GM21825 (cell line): Measurements from ENCODE around the gene NEU3.
"Not testable (repeated sequence)": the region's sequence is repeated elsewhere in the genome, so short reads cannot be mapped to it uniquely, and the experiment has no call there.

Experiments used
- ATAC-seq: cut with Tn5 transposase; IDR thresholded peaks from one replicate; pipeline ENCODE4 v1.9.1; 2021; ENCODE audit warnings: mild to moderate bottlenecking, moderate library complexity; ENCODE audit not compliant: unreplicated experiment

Gene NEU3

DNA sequence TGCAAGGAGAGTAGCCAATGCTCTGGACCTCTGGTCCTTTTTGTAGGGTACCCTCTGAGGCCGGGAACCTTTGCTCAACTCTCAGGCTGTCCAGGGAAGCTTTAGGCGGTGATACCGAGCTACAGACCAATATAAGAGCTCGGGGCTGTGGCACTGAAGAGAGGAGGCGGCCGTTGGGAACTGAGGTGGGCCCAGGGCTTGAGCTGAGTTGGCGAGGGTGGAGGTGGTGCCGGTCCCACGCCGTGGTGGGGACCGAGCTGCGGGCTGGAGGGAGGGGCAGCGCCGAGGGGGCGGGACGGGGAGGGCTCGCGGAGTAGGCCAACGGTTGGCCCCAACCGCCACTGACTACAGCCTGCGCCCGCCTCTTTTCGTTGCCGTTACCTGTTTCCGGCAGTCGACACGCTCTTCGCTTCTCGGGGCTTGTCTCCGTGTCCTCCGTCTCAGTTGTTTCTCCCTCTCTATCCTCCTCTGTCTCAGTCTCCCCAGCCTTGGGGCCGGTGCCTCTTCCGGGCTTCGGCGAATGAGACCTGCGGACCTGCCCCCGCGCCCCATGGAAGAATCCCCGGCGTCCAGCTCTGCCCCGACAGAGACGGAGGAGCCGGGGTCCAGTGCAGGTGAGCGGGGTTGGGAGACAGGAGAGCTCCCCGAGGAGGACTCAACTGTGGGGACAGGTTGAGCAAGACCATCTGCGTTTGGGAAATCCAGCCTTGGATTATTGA is at the start of gene NEU3:
TSS of gene NEU3 (plus strand) at position 393 of the 719 bp plus-strand sequence. CDS start at position 521, 128 bp downstream.
- ATAC-seq = peak; percentile 79

DNA sequence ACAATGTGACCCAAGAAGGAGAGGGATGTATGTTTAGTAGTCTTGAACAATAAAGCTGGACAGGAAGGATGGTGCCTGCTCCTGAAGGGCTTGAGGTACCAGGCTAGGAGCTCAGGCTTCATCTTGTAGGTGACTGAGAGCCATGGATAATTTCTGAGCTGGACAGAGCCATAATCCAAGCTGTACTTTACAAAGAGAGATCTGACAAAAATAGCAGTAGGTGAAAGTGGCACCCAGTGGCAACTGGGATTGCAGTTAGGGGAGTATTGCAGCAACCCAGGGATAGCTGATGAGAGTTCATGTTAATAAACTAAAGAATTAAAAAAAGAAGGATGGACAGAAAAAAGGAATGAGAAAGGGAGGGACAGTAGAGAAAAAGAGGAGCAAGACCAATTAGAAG is 47.2 kb upstream of the NEU3 start:
- no peak for ATAC-seq

GRCh38 chr11:74942073-74942759 is 46.5 kb upstream of the NEU3 start:
- no peak for ATAC-seq

- no peak for ATAC-seq
Observed at GRCh38 chr11:74948546-74948897, 40.2 kb upstream of the NEU3 start.

DNA sequence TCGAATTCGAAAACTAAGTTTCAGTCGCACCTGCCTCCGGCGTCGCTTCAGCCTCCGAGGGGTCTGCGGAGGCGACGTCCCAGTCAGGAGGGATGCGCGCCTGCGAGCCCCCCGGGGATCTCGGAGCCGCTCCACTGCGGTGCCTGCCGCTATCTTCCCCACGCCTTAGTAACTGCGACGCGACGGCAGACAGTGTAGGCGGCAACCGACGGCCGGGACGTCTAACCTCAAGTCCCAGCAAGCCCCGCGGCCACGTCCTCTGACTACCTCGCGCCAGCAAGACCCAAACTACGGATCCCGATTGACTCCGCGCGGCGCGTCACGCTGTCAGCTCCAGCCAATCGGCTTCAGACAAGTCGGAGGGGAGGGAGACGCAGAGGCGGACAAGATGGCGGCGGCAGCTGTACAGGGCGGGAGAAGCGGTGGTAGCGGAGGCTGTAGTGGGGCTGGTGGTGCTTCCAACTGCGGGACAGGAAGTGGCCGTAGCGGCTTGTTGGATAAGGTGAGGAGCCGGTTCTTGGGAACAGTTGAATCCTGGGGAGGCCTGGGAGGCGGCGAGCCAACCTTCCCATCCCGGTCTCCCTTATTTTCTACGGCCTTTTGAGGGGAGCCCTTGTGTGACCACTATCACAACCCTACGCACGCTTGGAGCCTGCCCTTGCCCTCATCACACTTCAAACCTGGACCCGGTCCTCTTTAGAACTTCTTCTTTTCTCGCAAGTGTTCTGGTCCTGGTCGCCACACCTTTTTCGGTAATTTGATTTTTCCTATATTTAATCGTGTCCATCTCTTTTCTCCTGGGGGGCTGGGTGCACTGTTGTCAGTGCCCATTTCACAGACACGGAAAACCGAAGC is 39.6 kb upstream of the NEU3 start, which contains the start of the genes SPCS2 and XRRA1:
TSS of gene SPCS2 (plus strand) at position 369 of the 855 bp plus-strand sequence. CDS start at position 389, 20 bp downstream.
TSS of gene XRRA1 (minus strand) at position 194 of the 855 bp plus-strand sequence. CDS start 8,213 bp downstream, outside the sequence.
- ATAC-seq = peak; percentile 88

GRCh38 chr11:74949753-74950137 is 39.0 kb upstream of the NEU3 start:
- ATAC-seq = no peak

- no peak for ATAC-seq
Observed at GRCh38 chr11:74950374-74950969, 38.3 kb upstream of the NEU3 start.

- ATAC-seq = no peak
Observed at GRCh38 chr11:74951226-74951625, 37.5 kb upstream of the NEU3 start.

GRCh38 chr11:74952752-74953151 is 36.0 kb upstream of the NEU3 start:
- no peak for ATAC-seq

- ATAC-seq = no peak
Observed at GRCh38 chr11:74953451-74953850, 35.3 kb upstream of the NEU3 start.

DNA sequence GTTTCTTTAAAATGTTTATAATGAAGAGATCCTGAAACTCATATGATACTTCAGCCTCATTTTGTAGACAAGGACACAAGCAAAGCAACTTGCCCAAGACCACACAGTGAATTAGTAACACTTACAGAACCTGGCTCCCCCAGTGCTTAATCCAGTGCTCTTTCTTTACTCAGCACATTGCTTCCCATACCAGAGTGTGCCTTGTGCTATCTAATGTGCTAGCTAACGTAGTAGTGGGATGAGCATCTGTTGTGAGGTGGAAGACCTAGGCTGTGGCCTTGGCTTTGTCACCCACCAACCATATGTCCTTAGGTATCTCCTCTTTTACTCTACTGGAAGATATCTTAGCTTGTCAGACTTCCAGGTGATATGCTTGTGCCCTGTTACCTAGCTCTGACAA is 34.5 kb upstream of the NEU3 start:
- ATAC-seq = no peak

DNA sequence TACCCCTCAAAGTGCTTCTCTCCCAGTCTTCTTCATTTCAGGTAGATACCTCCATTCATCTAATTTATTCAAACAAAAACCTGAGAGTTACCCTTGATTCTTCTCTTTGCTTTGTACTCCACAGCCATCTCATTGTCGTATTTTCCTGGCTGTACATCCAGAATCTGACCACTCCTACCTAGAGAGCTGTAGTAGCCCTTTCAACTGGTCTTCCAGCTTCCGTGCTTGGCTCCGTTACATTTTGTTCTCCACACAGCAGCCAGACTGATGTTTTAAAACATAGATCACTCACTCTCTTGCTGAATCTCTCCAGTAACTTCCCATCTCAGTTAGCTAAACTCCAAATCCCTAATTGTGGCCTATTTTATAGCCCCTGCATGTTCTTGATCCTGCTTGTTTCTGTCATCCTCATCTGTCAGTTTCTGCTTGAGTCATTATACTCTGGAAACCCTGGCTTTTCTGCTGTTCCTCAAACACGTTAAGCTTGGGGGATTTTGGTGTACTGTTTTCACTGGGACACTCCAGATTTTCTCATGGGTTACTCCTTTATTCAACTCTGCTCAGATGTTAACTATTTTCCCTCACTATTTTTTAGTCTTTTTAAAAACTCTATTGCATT is 32.2 kb upstream of the NEU3 start:
- ATAC-seq = no peak

DNA sequence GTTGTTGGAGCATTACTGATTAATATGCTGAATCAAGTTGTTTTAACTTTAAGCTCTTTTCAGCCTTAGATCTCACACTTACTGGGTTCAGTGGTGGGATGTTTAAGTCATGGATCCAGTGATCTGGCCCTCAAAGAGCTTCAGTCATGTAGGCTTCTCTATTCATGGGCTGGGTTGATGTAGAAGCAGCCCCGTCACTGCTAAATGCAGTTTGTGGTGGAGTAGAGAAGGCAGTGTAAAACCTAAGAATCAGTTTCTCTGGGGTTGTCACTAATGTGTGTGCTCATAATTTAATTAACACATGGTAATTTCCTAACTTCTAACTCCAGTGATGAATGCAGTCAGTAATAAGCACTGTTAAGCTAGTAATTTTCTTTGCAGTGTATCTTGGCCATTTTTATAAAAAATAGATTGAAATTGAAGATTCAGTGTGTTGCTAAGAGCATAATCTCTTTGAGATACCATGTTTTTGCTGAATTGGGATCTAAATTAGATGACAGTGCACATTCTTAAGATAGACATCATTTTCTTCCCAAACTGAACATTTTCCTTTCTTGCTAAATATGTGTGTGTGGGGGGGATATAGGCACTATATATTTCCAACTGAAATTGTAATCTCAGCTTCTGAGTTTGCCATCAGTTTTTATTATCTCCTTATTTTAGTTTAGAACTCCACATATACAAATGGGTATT is 30.6 kb upstream of the NEU3 start:
- no peak for ATAC-seq

GRCh38 chr11:74960128-74960527 is 28.6 kb upstream of the NEU3 start:
- ATAC-seq = not testable (repeated sequence)

DNA sequence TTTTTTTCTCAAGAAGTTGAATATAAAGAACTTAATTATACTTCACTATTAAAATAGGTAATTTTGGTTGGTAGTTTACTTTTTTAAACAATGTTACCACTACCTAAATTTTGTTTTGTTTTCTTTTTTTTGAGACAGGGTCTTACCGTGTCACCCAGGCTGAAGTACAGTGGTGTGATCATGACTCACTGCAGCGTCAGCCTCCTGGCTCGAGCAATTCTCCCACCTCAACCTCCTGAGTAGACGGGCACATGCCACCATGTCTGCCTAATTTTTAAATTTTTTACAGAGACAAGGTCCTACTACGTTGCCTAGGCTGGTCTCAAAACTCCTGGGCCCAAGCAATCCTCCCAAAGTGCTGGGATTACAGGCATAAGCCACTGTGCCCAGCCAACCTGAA is 22.1 kb upstream of the NEU3 start:
- ATAC-seq = no peak

DNA sequence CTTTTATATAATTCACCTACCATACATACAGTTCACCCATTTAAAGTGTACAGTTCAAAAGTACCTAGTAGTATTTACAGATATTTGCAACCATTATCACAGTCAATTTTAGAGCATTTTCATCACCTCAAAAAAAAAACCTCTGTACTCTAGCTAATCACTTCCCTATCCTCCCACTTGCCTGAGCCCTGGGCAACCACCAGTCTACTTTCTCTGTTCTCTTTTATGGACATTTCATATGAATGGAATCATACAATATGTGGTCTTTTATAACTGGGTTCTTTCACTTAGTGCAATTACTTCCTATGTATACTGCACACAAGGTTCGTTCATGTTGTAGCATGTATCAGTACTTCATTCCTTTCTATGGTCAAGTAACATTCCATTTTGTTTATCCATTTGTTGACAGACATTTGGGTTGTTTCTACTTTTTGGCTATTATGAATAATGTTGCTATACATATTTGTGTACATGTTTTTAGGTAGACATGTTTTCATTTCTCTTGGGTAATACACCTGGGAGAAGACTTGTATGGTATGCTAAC is 17.8 kb upstream of the NEU3 start:
- ATAC-seq = no peak

GRCh38 chr11:74971424-74971823 is 17.3 kb upstream of the NEU3 start:
- no peak for ATAC-seq

GRCh38 chr11:74978041-74978440 is 10.7 kb upstream of the NEU3 start:
- no peak for ATAC-seq

DNA sequence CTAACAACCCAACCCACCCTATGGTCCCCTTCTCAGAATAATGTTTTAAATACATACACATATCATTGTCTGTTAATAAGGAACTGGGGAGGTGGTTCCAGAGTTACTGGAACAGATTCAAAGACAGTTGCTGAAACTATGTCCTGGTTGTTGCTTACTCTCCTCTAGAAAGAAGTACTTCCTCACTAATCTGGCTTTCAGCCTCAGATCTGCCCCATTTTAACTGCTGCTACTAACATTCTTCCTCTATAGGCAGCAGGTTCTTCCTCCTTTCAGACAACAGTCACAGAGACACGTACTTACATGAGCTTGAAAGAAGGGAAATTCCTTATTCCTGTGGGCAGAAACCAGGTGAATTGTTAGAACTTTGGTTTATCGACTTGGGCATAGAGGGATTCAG is 8.1 kb upstream of the NEU3 start:
- ATAC-seq = no peak

GRCh38 chr11:74981888-74982287 is 6.8 kb upstream of the NEU3 start:
- ATAC-seq = no peak
